Astrocyte (in vitro differentiated cells and primary cell): ENCODE measurements around the gene SLC6A11. TPM values are rescaled to one million over a fixed set of nuclear protein-coding genes. Genes with fewer than 3 reads are reported as not detected.

Source experiments
- DNase-seq: peaks from one replicate; pipeline ENCODE4 v3.0.0-alpha.2; 2010; ENCODE audit warnings: low read depth
- FAIRE-seq: peaks from 2 replicates; lab custom pipeline; 2011; peaks lifted over from hg19 to GRCh38; lab: Jason Lieb, UNC
- H2AFZ ChIP-seq: 2 replicates; pipeline ENCODE4 v1.6.0; 2012; ENCODE audit warnings: low read depth, low read length, inconsistent platforms
- H3K27ac ChIP-seq: 2 replicates; pipeline ENCODE4 v1.5.1; 2011; ENCODE audit warnings: low read depth, low read length, inconsistent platforms
- H3K27me3 ChIP-seq: 2 replicates; pipeline ENCODE4 v1.6.0; 2011; ENCODE audit warnings: low read length, inconsistent platforms; ENCODE audit not compliant: insufficient read depth
- H3K36me3 ChIP-seq: 2 replicates; pipeline ENCODE4 v1.5.1; 2011; ENCODE audit warnings: low read length, inconsistent platforms; ENCODE audit not compliant: insufficient read depth
- H3K4me1 ChIP-seq: 2 replicates; pipeline ENCODE4 v1.5.1; 2011; ENCODE audit warnings: low read length, inconsistent platforms; ENCODE audit not compliant: insufficient read depth
- H3K4me2 ChIP-seq: 2 replicates; pipeline ENCODE4 v1.6.0; 2012; ENCODE audit warnings: low read length, inconsistent platforms
- H3K4me3 ChIP-seq: 2 replicates; pipeline ENCODE4 v1.5.1; 2011; ENCODE audit warnings: low read depth, mild to moderate bottlenecking, low read length, inconsistent platforms; ENCODE audit not compliant: insufficient read depth
- H3K79me2 ChIP-seq: 2 replicates; pipeline ENCODE4 v1.6.0; 2012; ENCODE audit warnings: mild to moderate bottlenecking, low read length, inconsistent platforms; ENCODE audit not compliant: insufficient read depth
- H3K9ac ChIP-seq: 2 replicates; pipeline ENCODE4 v1.6.0; 2012; ENCODE audit warnings: mild to moderate bottlenecking, low read length, inconsistent platforms
- H3K9me3 ChIP-seq: 2 replicates; pipeline ENCODE4 v1.5.1; 2012; ENCODE audit warnings: low read depth, mild to moderate bottlenecking, low read length, inconsistent platforms; ENCODE audit not compliant: insufficient read depth
- H4K20me1 ChIP-seq: 2 replicates; pipeline ENCODE4 v1.6.0; 2012; ENCODE audit warnings: low read length, inconsistent platforms; ENCODE audit not compliant: insufficient read depth
- H3K27ac Mint-ChIP-seq: one replicate; pipeline ENCODE4 v1.8.0; 2021; ENCODE audit warnings: mild to moderate bottlenecking, mixed read lengths; ENCODE audit not compliant: unreplicated experiment
- H3K27me3 Mint-ChIP-seq: one replicate; pipeline ENCODE4 v1.8.0; 2021; ENCODE audit warnings: low read depth, mixed read lengths; ENCODE audit not compliant: unreplicated experiment
- H3K36me3 Mint-ChIP-seq: one replicate; pipeline ENCODE4 v1.8.0; 2021; ENCODE audit warnings: low read depth, mixed read lengths; ENCODE audit not compliant: unreplicated experiment
- H3K4me1 Mint-ChIP-seq: one replicate; pipeline ENCODE4 v1.8.0; 2021; ENCODE audit warnings: low read depth, mixed read lengths; ENCODE audit not compliant: unreplicated experiment
- H3K4me3 Mint-ChIP-seq: one replicate; pipeline ENCODE4 v1.8.0; 2021; ENCODE audit warnings: mild to moderate bottlenecking, moderate library complexity, mixed read lengths; ENCODE audit not compliant: unreplicated experiment
- H3K9me3 Mint-ChIP-seq: one replicate; pipeline ENCODE4 v1.8.0; 2021; ENCODE audit warnings: mild to moderate bottlenecking, mixed read lengths; ENCODE audit not compliant: unreplicated experiment
- EZH2 ChIP-seq: IDR thresholded peaks from 2 replicates; pipeline ENCODE4 v1.6.1; 2012; ENCODE audit warnings: mild to moderate bottlenecking, low read length, inconsistent platforms; ENCODE audit not compliant: insufficient read depth
- total RNA-seq: library from RNA; stranded (reverse); gene quantifications from 2 replicates; pipeline ENCODE4 v1.2.1, GENCODE V29; 2021
- TF ChIP-seq, protein P1 (sequence below): IDR thresholded peaks from 2 replicates; pipeline ENCODE4 v1.5.1; 2011; ENCODE audit warnings: low read depth, mild to moderate bottlenecking, inconsistent platforms, low read length, moderate library complexity; ENCODE audit not compliant: insufficient read depth

The SLC6A11 gene
- total RNA-seq, 1 donor from 2014 or later = 0.34 TPM

DNA sequence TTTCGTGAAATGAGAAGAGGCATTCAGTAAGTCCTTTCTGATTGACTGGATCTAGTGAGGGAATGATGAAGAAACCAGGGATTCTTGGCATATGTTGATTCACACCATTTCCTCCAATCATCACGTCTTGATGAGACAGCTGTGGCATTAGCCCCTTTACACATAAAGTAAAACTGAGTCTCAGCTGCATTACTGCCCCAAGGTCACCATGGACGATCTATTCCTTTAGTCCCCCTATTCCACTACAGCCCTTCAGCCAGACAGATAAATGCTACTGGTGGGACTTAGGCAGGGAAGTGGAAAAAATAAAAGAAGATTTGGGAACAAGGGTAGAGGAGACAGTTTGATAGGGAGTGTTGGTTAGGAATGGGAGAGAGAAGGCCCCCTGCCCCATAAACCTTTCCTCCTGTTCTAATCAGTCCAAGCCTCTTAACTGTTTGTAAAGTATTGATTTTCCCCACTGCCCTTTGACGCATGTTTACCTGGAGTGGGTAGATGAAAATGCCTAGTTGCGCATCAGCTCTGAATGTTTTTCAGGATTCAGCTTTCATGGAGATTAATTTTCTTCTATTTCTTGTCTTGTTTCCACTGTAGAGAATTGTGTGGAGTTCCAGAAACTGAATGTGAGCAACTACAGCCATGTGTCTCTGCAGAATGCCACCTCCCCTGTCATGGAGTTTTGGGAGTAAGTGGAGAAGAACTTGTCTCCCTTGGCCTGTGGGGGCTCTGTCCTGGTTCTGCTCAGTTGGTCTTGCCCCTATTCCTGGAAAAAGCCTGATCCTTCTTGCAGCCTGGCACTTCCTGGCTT lies 6.9 kb downstream of the SLC6A11 start:
- Histone ChIP-seq H3K79me2 (no peaks in the 10 kb centered on the region), H3K27ac (no peak overlapping the region), H2AFZ (no peak overlapping the region), H3K4me2 (no peak overlapping the region), H3K9me3 (no peaks in the 10 kb centered on the region), H3K9ac (no peak overlapping the region), H3K4me1 (no peaks in the 10 kb centered on the region), H3K4me3 (no peak overlapping the region), H3K27me3 (peaks cover 19% of the 10 kb centered on the region), H4K20me1 (no peaks in the 10 kb centered on the region), H3K36me3 (no peaks in the 10 kb centered on the region)
- Mint-ChIP-seq H3K4me1 (no peaks in the 10 kb centered on the region), H3K9me3 (no peaks in the 10 kb centered on the region), H3K36me3 (peaks cover 1% of the 10 kb centered on the region), H3K4me3 (no peak overlapping the region), H3K27ac (no peak overlapping the region), H3K27me3 (peaks cover 48% of the 10 kb centered on the region)
- TF ChIP-seq, protein P1, sequence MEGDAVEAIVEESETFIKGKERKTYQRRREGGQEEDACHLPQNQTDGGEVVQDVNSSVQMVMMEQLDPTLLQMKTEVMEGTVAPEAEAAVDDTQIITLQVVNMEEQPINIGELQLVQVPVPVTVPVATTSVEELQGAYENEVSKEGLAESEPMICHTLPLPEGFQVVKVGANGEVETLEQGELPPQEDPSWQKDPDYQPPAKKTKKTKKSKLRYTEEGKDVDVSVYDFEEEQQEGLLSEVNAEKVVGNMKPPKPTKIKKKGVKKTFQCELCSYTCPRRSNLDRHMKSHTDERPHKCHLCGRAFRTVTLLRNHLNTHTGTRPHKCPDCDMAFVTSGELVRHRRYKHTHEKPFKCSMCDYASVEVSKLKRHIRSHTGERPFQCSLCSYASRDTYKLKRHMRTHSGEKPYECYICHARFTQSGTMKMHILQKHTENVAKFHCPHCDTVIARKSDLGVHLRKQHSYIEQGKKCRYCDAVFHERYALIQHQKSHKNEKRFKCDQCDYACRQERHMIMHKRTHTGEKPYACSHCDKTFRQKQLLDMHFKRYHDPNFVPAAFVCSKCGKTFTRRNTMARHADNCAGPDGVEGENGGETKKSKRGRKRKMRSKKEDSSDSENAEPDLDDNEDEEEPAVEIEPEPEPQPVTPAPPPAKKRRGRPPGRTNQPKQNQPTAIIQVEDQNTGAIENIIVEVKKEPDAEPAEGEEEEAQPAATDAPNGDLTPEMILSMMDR = no peak
- TF ChIP-seq EZH2 = no peak
- DNase-seq = no peak
- FAIRE-seq = no peak

DNA sequence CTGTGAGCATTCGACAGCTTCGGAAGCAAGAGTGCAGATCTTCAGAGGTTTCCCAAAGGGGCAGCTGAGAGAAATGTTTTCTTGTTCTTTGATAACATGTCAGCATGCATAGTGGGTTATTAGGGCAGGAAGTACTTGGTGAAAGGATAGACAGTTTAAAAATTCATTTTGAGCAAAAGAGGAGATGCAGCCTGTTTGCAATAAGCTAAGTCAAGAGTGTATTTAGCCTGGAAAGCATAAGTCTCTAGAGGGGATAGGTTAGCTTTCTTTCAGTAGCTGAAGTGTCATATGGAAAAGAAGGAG lies 7.4 kb downstream of the SLC6A11 start:
- H3K27me3 ChIP-seq = peaks cover 13% of the 10 kb centered on the region

More for the DNA sequence above, 7.4 kb downstream of the SLC6A11 start:
- Mint-ChIP-seq H3K27ac (no peak overlapping the region), H3K4me3 (no peak overlapping the region), H3K9me3 (no peaks in the 10 kb centered on the region), H3K4me1 (no peaks in the 10 kb centered on the region), H3K27me3 (peaks cover 46% of the 10 kb centered on the region), H3K36me3 (peaks cover 1% of the 10 kb centered on the region)
- H3K9me3 ChIP-seq = no peaks in the 10 kb centered on the region
- H3K9ac ChIP-seq = no peak overlapping the region
- no peaks in the 10 kb centered on the region for H3K36me3 ChIP-seq
- H3K27ac ChIP-seq = no peak overlapping the region
- no peaks in the 10 kb centered on the region for H3K79me2 ChIP-seq
- no peak overlapping the region for H3K4me3 ChIP-seq
- no peak overlapping the region for H2AFZ ChIP-seq
- TF ChIP-seq, protein P1 = no peak
- TF ChIP-seq EZH2 = no peak
- H3K4me2 ChIP-seq = no peak overlapping the region
- no peaks in the 10 kb centered on the region for H3K4me1 ChIP-seq
- no peaks in the 10 kb centered on the region for H4K20me1 ChIP-seq
- FAIRE-seq = no peak
- DNase-seq = no peak
